Panc1 (cell line): Measurements from ENCODE around the gene SEMA3G.

ENCODE experiments used
- CTCF ChIP-seq: fragments of 450-650 bp; IDR thresholded peaks from 2 replicates; pipeline ENCODE4 v1.5.1; 2017; ENCODE audit warnings: mild to moderate bottlenecking
- POLR2AphosphoS5 ChIP-seq: IDR thresholded peaks from 2 replicates; pipeline ENCODE4 v1.6.1; 2012; ENCODE audit warnings: mild to moderate bottlenecking, low read depth, low read length, moderate library complexity
- REST ChIP-seq, 2 experiments: IDR thresholded peaks; 2 replicates each; pipeline ENCODE4 v1.6.1; 2011 to 2012; ENCODE audit warnings: low read depth in 2 of 2, control low read depth in 1 of 2, low read length in 1 of 2, mild to moderate bottlenecking in 1 of 2, moderate library complexity in 1 of 2; ENCODE audit not compliant: insufficient read depth in 1 of 2
- SIN3A ChIP-seq: IDR thresholded peaks from 2 replicates; pipeline ENCODE4 v1.6.1; 2012; ENCODE audit warnings: low read depth, mild to moderate bottlenecking, low read length, moderate library complexity, borderline replicate concordance; ENCODE audit not compliant: insufficient read depth
- TCF7L2 ChIP-seq: IDR thresholded peaks from 2 replicates; pipeline ENCODE4 v1.6.1; 2011; ENCODE audit warnings: mild to moderate bottlenecking, low read depth, low read length, inconsistent platforms

GRCh38 chr3:52433328-52433995 lies 11.4 kb downstream of the SEMA3G start:
- TF ChIP-seq POLR2AphosphoS5: no peak
- no peak for TF ChIP-seq CTCF
- TF ChIP-seq REST (IDR thresholded peaks at IDR 0.05; ENCODE audit: insufficient read depth in 1 of 2, low read depth in 2 of 2, low read length in 1 of 2): no peak
- no peak for TF ChIP-seq SIN3A
- TF ChIP-seq TCF7L2: no peak
